ENCODE results near the gene C16orf92.
A peak's percentile ranks its signal among the peaks of the same experiment; 100 is the strongest.
"Not testable (repeated sequence)": the region's sequence is repeated elsewhere in the genome, so short reads cannot be mapped to it uniquely, and the experiment has no call there.

The C16orf92 gene

GRCh38 chr16:30030011-30030685, 7.2 kb downstream of the C16orf92 start:
- H3K4me3 ChIP-seq (ENCODE audit: low read depth, low read length), result no peak overlapping the region
- DNase-seq (ENCODE audit: low read depth), result no peak
- no peak for TF ChIP-seq CTCF (IDR thresholded peaks at IDR 0.05; ENCODE audit: insufficient read depth, low read depth, low read length, missing control alignments)

- no peak within 1 kb of the TSS for H3K4me3 ChIP-seq (ENCODE audit: low read depth, low read length)
- no peak for TF ChIP-seq CTCF (IDR thresholded peaks at IDR 0.05; ENCODE audit: insufficient read depth, low read depth, low read length, missing control alignments)
- no peak for DNase-seq (ENCODE audit: low read depth)
These were observed 7.9 kb downstream of the C16orf92 start, which contains the start of gene TLCD3B for GRCh38 chr16:30030841-30031413. Gene TLCD3B (minus strand): TSS chr16:30031271. CDS start chr16:30030527, 744 bp downstream.

- TF ChIP-seq CTCF (IDR thresholded peaks at IDR 0.05; ENCODE audit: insufficient read depth, low read depth, low read length, missing control alignments), result no peak
- H3K4me3 ChIP-seq (ENCODE audit: low read depth, low read length), result no peak overlapping the region
- DNase-seq (ENCODE audit: low read depth), result no peak
These were observed 8.5 kb downstream of the C16orf92 start for GRCh38 chr16:30031477-30031918.

- DNase-seq (ENCODE audit: low read depth), result peak; percentile 81
- peak; percentile 79 for TF ChIP-seq CTCF (IDR thresholded peaks at IDR 0.05; ENCODE audit: insufficient read depth, low read depth, low read length, missing control alignments)
- H3K4me3 ChIP-seq (ENCODE audit: low read depth, low read length), result no peak overlapping the region
These were observed 9.3 kb downstream of the C16orf92 start for GRCh38 chr16:30032083-30032819.

- TF ChIP-seq CTCF (IDR thresholded peaks at IDR 0.05; ENCODE audit: insufficient read depth, low read depth, low read length, missing control alignments), result no peak
- H3K4me3 ChIP-seq (ENCODE audit: low read depth, low read length), result no peak overlapping the region
- DNase-seq (ENCODE audit: low read depth), result peak; percentile 35
These were observed 10.3 kb downstream of the C16orf92 start for GRCh38 chr16:30033270-30033669.

- no peak overlapping the region for H3K4me3 ChIP-seq (ENCODE audit: low read depth, low read length)
- DNase-seq (ENCODE audit: low read depth), result no peak
- no peak for TF ChIP-seq CTCF (IDR thresholded peaks at IDR 0.05; ENCODE audit: insufficient read depth, low read depth, low read length, missing control alignments)
These were observed 17.2 kb downstream of the C16orf92 start for GRCh38 chr16:30040221-30040620.

- DNase-seq (ENCODE audit: low read depth); H3K4me3 ChIP-seq (ENCODE audit: low read depth, low read length): not testable (repeated sequence)
These were observed 17.7 kb downstream of the C16orf92 start for GRCh38 chr16:30040690-30041089.

All from GM12865 (cell line).